ENCODE results near the gene SCYGR4. TPM values are rescaled to one million over a fixed set of nuclear protein-coding genes. Genes with fewer than 3 reads are reported as not detected.

Gene SCYGR4
- total and polyA plus RNA-seq, 7 experiments from 2014 or later, result not detected

DNA sequence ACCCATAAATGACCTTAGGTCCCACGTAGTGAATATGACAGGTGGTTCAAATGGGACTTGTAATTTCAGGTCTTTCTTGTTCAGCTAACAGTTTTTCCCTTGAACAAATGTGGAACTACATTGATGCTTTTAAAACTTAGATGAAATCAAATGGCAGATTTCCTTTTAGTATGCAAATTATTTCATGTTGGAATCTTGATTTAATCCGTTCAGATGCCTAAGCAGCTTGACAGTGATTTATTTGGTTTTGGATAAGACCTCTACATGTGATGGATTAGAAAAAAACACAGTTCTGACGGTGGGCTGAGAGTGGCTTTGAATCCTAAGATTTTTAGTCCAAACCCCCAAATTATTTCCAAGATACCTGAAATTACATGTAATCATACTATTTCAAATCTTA lies 16.9 kb downstream of the SCYGR4 start:
- no peaks in the 10 kb centered on the region for H3K4me1 ChIP-seq (ENCODE audit: control insufficient read depth in 2 of 2, insufficient read depth in 2 of 2, low read length in 2 of 2)
- no peak for ATAC-seq
- ChIA-PET POLR2A (no interaction called here), CTCF (no interaction called here)
- H3K9me3 ChIP-seq (ENCODE audit: control insufficient read depth in 2 of 3, low read length in 3 of 3), result no peaks in the 10 kb centered on the region
- no peak for DNase-seq
- no peak overlapping the region for H3K27ac Mint-ChIP-seq
- intact Hi-C loops (cut with micrococcal nuclease), result no loop called here
- no peak overlapping the region for H3K27ac ChIP-seq (ENCODE audit: low read depth, low read length)
- no peaks in the 10 kb centered on the region for H3K36me3 Mint-ChIP-seq
- H3K9me3 Mint-ChIP-seq, result no peaks in the 10 kb centered on the region
- peaks cover 0 to 16% (median 9%) of the 10 kb centered on the region in 5 donors for H3K27me3 Mint-ChIP-seq
- no peaks in the 10 kb centered on the region for H3K4me1 Mint-ChIP-seq
- H3K36me3 ChIP-seq (ENCODE audit: control insufficient read depth in 2 of 3, insufficient read depth in 3 of 3, low read length in 3 of 3), result no peaks in the 10 kb centered on the region
- H3K4me3 ChIP-seq (ENCODE audit: low read length), result no peak overlapping the region
- no peak overlapping the region for H3K4me3 Mint-ChIP-seq
- no peaks in the 10 kb centered on the region for H3K27me3 ChIP-seq (ENCODE audit: control insufficient read depth in 2 of 2, insufficient read depth in 2 of 2, low read length in 2 of 2)

DNA sequence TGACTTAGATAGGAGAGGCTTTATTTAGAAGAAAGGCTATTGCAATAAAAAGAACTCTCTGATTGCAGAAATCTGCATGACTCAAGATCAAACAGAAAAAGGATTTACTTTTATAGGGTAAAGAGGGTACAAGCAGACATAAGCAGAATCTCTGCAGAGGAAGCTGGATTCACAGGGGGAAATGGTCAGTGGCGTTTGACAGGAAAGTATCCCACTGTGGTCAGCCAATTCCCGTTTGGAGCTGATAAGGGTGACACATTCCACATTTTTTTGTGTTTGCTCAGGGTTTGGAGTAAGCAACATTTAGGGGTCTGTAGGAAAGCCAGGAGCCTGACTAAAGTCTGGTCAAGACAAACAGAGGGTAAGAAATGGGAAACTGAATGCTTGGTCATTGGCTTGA lies 25.4 kb downstream of the SCYGR4 start:
- Mint-ChIP-seq H3K27ac (no peak overlapping the region), H3K4me1 (no peaks in the 10 kb centered on the region), H3K4me3 (no peak overlapping the region), H3K9me3 (no peaks in the 10 kb centered on the region), H3K36me3 (no peaks in the 10 kb centered on the region), H3K27me3 (peaks cover 3 to 9% (median 6%) of the 10 kb centered on the region in 5 donors)
- no peak for DNase-seq
- Histone ChIP-seq H3K4me1 (ENCODE audit: control insufficient read depth in 2 of 2, insufficient read depth in 2 of 2, low read length in 2 of 2) (no peaks in the 10 kb centered on the region), H3K4me3 (ENCODE audit: low read length) (no peak overlapping the region), H3K36me3 (ENCODE audit: control insufficient read depth in 2 of 3, insufficient read depth in 3 of 3, low read length in 3 of 3) (no peaks in the 10 kb centered on the region), H3K9me3 (ENCODE audit: control insufficient read depth in 2 of 3, low read length in 3 of 3) (no peaks in the 10 kb centered on the region), H3K27me3 (ENCODE audit: control insufficient read depth in 2 of 2, insufficient read depth in 2 of 2, low read length in 2 of 2) (no peaks in the 10 kb centered on the region), H3K27ac (ENCODE audit: low read depth, low read length) (no peak overlapping the region)
- CTCF ChIA-PET, result no interaction called here
- POLR2A ChIA-PET, result no interaction called here
- no peak for ATAC-seq
- intact Hi-C loops (cut with micrococcal nuclease), result no loop called here

DNA sequence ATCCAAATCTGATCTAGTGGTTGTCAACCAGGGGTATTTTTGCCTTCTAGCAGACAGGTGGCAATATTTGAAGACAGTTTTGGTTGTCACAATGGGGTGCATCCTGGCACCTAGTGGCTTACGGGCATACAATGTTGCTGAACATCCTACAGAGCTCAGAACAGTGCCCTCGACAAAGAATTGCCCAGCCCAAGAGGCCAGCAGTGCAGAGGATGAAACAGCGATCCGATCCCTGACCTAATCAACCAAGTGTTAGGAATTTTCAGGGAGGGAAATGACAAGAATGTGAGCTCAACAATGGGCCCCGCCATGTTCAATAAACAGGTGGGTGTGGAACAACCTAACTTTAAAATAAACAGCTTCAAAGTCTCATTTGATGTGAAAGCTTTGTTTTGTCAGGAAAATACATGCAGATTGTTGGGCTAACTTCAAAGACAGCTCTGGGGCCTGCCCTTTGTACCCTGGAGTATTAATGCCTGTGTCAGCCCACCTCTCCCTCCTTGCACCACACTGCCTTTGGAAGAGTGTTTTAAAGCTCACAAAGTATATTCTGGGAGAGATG lies 26.8 kb downstream of the SCYGR4 start:
- DNase-seq (no peak), ATAC-seq (no peak)
- no peak overlapping the region for H3K4me3 Mint-ChIP-seq
- Histone ChIP-seq H3K9me3 (ENCODE audit: control insufficient read depth in 2 of 3, low read length in 3 of 3) (no peaks in the 10 kb centered on the region), H3K4me3 (ENCODE audit: low read length) (no peak overlapping the region), H3K27ac (ENCODE audit: low read depth, low read length) (no peak overlapping the region), H3K36me3 (ENCODE audit: control insufficient read depth in 2 of 3, insufficient read depth in 3 of 3, low read length in 3 of 3) (no peaks in the 10 kb centered on the region), H3K27me3 (ENCODE audit: control insufficient read depth in 2 of 2, insufficient read depth in 2 of 2, low read length in 2 of 2) (no peaks in the 10 kb centered on the region), H3K4me1 (ENCODE audit: control insufficient read depth in 2 of 2, insufficient read depth in 2 of 2, low read length in 2 of 2) (no peaks in the 10 kb centered on the region)
- H3K27ac Mint-ChIP-seq, result no peak overlapping the region
- H3K9me3 Mint-ChIP-seq, result no peaks in the 10 kb centered on the region
- H3K36me3 Mint-ChIP-seq, result no peaks in the 10 kb centered on the region
- intact Hi-C loops (cut with micrococcal nuclease), result no loop called here
- H3K27me3 Mint-ChIP-seq, result peaks cover 0 to 12% (median 11%) of the 10 kb centered on the region in 5 donors
- ChIA-PET CTCF (no interaction called here), POLR2A (no interaction called here)
- no peaks in the 10 kb centered on the region for H3K4me1 Mint-ChIP-seq

DNA sequence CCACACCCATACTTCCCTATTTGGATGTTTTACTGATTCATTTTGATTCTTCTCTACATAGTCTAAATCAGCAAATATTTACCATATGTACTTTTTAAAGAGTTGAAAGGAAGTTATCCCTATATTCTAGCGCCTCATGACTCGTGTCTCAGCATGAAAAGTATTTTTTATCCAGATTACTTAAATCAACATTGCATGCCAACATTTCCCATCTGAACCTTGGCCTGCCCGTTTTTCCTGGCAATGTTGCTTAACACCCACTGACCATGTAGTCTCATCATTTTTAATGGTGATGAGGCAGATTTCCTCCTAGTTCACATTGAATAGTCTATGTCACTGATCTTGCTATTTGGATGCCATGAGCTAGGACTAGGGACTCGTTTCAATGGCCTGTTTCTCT lies 36.1 kb downstream of the SCYGR4 start:
- no peaks in the 10 kb centered on the region for H3K36me3 Mint-ChIP-seq
- H3K27ac Mint-ChIP-seq, result no peak overlapping the region
- no peaks in the 10 kb centered on the region for H3K4me1 ChIP-seq (ENCODE audit: control insufficient read depth in 2 of 2, insufficient read depth in 2 of 2, low read length in 2 of 2)
- no peak for DNase-seq
- H3K9me3 ChIP-seq (ENCODE audit: control insufficient read depth in 2 of 3, low read length in 3 of 3), result no peaks in the 10 kb centered on the region
- ATAC-seq, result no peak
- ChIA-PET CTCF (no interaction called here), POLR2A (no interaction called here)
- no peak overlapping the region for H3K4me3 ChIP-seq (ENCODE audit: low read length)
- H3K27ac ChIP-seq (ENCODE audit: low read depth, low read length), result no peak overlapping the region
- H3K4me1 Mint-ChIP-seq, result no peaks in the 10 kb centered on the region
- peaks cover 7 to 16% (median 10%) of the 10 kb centered on the region in 5 donors for H3K27me3 Mint-ChIP-seq
- no peaks in the 10 kb centered on the region for H3K27me3 ChIP-seq (ENCODE audit: control insufficient read depth in 2 of 2, insufficient read depth in 2 of 2, low read length in 2 of 2)
- no peak overlapping the region for H3K4me3 Mint-ChIP-seq
- H3K9me3 Mint-ChIP-seq, result no peaks in the 10 kb centered on the region
- H3K36me3 ChIP-seq (ENCODE audit: control insufficient read depth in 2 of 3, insufficient read depth in 3 of 3, low read length in 3 of 3), result no peaks in the 10 kb centered on the region
- intact Hi-C loops (cut with micrococcal nuclease), result no loop called here

DNA sequence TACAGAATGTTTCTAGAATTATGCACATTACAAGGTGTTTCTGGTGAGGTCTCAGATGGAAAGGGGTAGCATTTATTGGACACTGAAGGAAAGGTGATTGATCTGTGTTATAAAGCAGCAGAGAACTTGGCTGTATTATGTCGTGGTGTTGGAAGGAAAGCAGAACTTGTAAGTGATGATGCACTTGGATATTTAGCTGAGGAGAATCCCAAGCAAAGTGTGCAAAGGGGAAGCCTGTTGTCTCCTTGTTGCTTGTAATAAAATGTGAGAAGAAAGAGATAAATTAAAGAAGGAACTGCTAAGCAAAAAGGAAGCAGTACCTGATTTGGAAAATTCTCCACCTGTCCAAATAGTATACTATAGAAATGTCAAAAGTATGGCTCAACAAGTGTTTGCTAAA lies 37.1 kb downstream of the SCYGR4 start:
- Mint-ChIP-seq H3K27me3 (peaks cover 3 to 16% (median 9%) of the 10 kb centered on the region in 5 donors), H3K36me3 (no peaks in the 10 kb centered on the region), H3K4me1 (no peaks in the 10 kb centered on the region), H3K9me3 (no peaks in the 10 kb centered on the region), H3K4me3 (no peak overlapping the region), H3K27ac (no peak overlapping the region)
- ChIA-PET POLR2A (no interaction called here), CTCF (no interaction called here)
- no peaks in the 10 kb centered on the region for H3K9me3 ChIP-seq (ENCODE audit: control insufficient read depth in 2 of 3, low read length in 3 of 3)
- DNase-seq, result no peak
- no peaks in the 10 kb centered on the region for H3K4me1 ChIP-seq (ENCODE audit: control insufficient read depth in 2 of 2, insufficient read depth in 2 of 2, low read length in 2 of 2)
- no peaks in the 10 kb centered on the region for H3K36me3 ChIP-seq (ENCODE audit: control insufficient read depth in 2 of 3, insufficient read depth in 3 of 3, low read length in 3 of 3)
- H3K27me3 ChIP-seq (ENCODE audit: control insufficient read depth in 2 of 2, insufficient read depth in 2 of 2, low read length in 2 of 2), result no peaks in the 10 kb centered on the region
- no peak for ATAC-seq
- intact Hi-C loops (cut with micrococcal nuclease), result no loop called here
- no peak overlapping the region for H3K27ac ChIP-seq (ENCODE audit: low read depth, low read length)
- no peak overlapping the region for H3K4me3 ChIP-seq (ENCODE audit: low read length)

DNA sequence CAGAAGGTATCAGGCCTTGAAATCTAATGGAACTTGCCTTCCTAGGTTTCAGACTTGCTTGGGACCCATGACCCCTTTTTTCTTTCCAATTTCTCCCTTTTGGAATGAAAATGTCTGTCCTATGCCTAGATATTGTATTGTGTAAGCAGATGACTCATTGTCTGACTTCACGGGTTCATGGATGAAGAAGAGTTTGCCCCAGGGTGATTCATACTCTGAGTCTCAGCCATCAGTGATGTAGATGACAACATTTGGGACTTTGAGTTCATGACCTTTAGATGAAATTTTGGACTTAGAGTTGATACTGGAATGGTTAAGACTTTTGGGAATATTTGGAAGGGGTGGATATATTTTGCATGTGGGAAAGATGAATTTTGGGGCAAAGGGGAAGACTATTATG lies 38.2 kb downstream of the SCYGR4 start:
- H3K4me3 Mint-ChIP-seq, result no peak overlapping the region
- Histone ChIP-seq H3K36me3 (ENCODE audit: control insufficient read depth in 2 of 3, insufficient read depth in 3 of 3, low read length in 3 of 3) (no peaks in the 10 kb centered on the region), H3K27me3 (ENCODE audit: control insufficient read depth in 2 of 2, insufficient read depth in 2 of 2, low read length in 2 of 2) (no peaks in the 10 kb centered on the region), H3K9me3 (ENCODE audit: control insufficient read depth in 2 of 3, low read length in 3 of 3) (no peaks in the 10 kb centered on the region), H3K4me1 (ENCODE audit: control insufficient read depth in 2 of 2, insufficient read depth in 2 of 2, low read length in 2 of 2) (no peaks in the 10 kb centered on the region), H3K27ac (ENCODE audit: low read depth, low read length) (no peak overlapping the region), H3K4me3 (ENCODE audit: low read length) (no peak overlapping the region)
- ChIA-PET CTCF (no interaction called here), POLR2A (no interaction called here)
- no peak for ATAC-seq
- H3K27me3 Mint-ChIP-seq, result peaks cover 0 to 12% (median 4%) of the 10 kb centered on the region in 5 donors
- no peaks in the 10 kb centered on the region for H3K9me3 Mint-ChIP-seq
- DNase-seq, result no peak
- H3K27ac Mint-ChIP-seq, result no peak overlapping the region
- intact Hi-C loops (cut with micrococcal nuclease), result loop anchor here in 1 of 2 donors (5.0 kb wide), 1 partner anchor 173 kb away; no protein-coding TSS in a partner anchor
- no peaks in the 10 kb centered on the region for H3K36me3 Mint-ChIP-seq
- H3K4me1 Mint-ChIP-seq, result no peaks in the 10 kb centered on the region

DNA sequence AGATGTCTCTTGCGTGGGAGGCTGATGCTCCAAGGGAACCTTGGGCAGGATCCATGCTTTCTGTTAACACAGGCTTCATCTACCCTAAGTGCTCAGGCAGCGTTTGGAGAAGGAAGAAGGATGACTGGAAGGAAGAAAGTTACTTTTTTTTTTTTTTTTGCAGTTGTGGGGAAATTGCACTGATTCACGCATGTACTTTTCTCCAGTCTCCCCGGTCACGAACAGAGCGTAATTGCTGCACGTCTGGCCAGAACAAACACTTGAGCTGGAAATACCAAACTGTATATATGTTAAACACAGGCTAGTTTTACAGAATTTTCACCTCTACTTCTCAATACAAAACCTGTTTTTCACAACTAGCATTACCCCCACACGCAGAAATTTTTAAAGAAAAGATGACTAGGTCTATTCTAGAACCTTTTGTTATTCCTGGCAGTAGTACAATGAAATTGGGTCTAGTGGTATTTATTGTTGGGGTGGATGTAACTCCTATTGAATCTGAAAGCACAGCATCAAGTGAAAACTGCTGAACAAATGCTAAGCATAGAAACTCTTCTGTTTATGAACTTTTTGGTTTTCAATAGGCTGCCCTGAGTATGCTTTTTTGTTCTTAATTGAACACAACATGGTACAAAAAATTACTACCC lies 40.0 kb downstream of the SCYGR4 start:
- intact Hi-C loops (cut with micrococcal nuclease), result loop anchor here in 1 of 2 donors (5.0 kb wide), 1 partner anchor 175 kb away; no protein-coding TSS in a partner anchor
- H3K4me1 ChIP-seq (ENCODE audit: control insufficient read depth in 2 of 2, insufficient read depth in 2 of 2, low read length in 2 of 2), result no peaks in the 10 kb centered on the region
- H3K9me3 Mint-ChIP-seq, result no peaks in the 10 kb centered on the region
- no peaks in the 10 kb centered on the region for H3K36me3 ChIP-seq (ENCODE audit: control insufficient read depth in 2 of 3, insufficient read depth in 3 of 3, low read length in 3 of 3)
- ChIA-PET POLR2A (no interaction called here), CTCF (interaction anchor here (1.7 kb wide), 1 partner anchor 205 kb away, joined by 7 read pairs; no protein-coding TSS in a partner anchor)
- DNase-seq (no peak), ATAC-seq (no peak)
- no peak overlapping the region for H3K27ac Mint-ChIP-seq
- peaks cover 0 to 8% (median 2%) of the 10 kb centered on the region in 5 donors for H3K27me3 Mint-ChIP-seq
- no peak overlapping the region for H3K4me3 Mint-ChIP-seq
- H3K9me3 ChIP-seq (ENCODE audit: control insufficient read depth in 2 of 3, low read length in 3 of 3), result no peaks in the 10 kb centered on the region
- no peaks in the 10 kb centered on the region for H3K4me1 Mint-ChIP-seq
- no peak overlapping the region for H3K27ac ChIP-seq (ENCODE audit: low read depth, low read length)
- H3K4me3 ChIP-seq (ENCODE audit: low read length), result no peak overlapping the region
- no peaks in the 10 kb centered on the region for H3K36me3 Mint-ChIP-seq
- no peaks in the 10 kb centered on the region for H3K27me3 ChIP-seq (ENCODE audit: control insufficient read depth in 2 of 2, insufficient read depth in 2 of 2, low read length in 2 of 2)

Measured in naive thymus-derived CD4-positive, alpha-beta T cell (primary cell).